IMR-90 (cell line): ENCODE data around the gene CHAF1B. TPM values are rescaled to one million over a fixed set of nuclear protein-coding genes. Genes with fewer than 3 reads are reported as not detected.

ENCODE experiments used
- ATAC-seq: fragments of 200-7000 bp; cut with Tn5 transposase; 2 replicates; pipeline ENCODE4 v1.9.1; 2020; ENCODE audit warnings: low read depth, mild to moderate bottlenecking, moderate library complexity
- BruUV-seq: library from RNA; stranded (reverse); fragments of 400-500 nt; replicated peaks from 2 replicates; lab custom pipeline; 2021; lab: Mats Ljungman, UMichigan
- CTCF ChIA-PET: fragments of 300-600 bp; formaldehyde crosslinking; extraction: SDS; loops from one replicate; lab custom pipeline; 2021; ENCODE audit warnings: antibody characterized with exemption; lab: Yijun Ruan, JAX
- POLR2A ChIA-PET: fragments of 300-600 bp; sonication (Branson Sonifier 250); formaldehyde crosslinking; loops from one replicate; lab custom pipeline; 2022; ENCODE audit warnings: antibody characterized with exemption; ENCODE audit not compliant: unreplicated experiment; lab: Charles Lee
- DNase-seq: peaks from one replicate; pipeline ENCODE4 v3.0.0; 2013
- H2AFZ ChIP-seq: replicated peaks from 2 replicates; pipeline ENCODE3; 2013; ENCODE audit warnings: low read length, mild to moderate bottlenecking; ENCODE audit not compliant: poor library complexity
- H2AK5ac ChIP-seq: 2 replicates; pipeline ENCODE4 v1.6.1; 2013; ENCODE audit warnings: low read depth, low read length, inconsistent platforms
- H2AK9ac ChIP-seq: replicated peaks from 2 replicates; pipeline ENCODE3; 2013; ENCODE audit warnings: mild to moderate bottlenecking, low read depth, low read length, moderate library complexity; ENCODE audit not compliant: poor library complexity
- H2BK120ac ChIP-seq: 2 replicates; pipeline ENCODE4 v1.6.1; 2013; ENCODE audit warnings: low read depth, low read length, inconsistent platforms
- H2BK15ac ChIP-seq: 3 replicates; pipeline ENCODE4 v1.6.1; 2013; ENCODE audit warnings: low read depth, low read length, inconsistent platforms
- H2BK20ac ChIP-seq: 2 replicates; pipeline ENCODE4 v1.6.1; 2013; ENCODE audit warnings: low read depth, mild to moderate bottlenecking, inconsistent platforms, low read length, moderate library complexity
- H2BK5ac ChIP-seq: 2 replicates; pipeline ENCODE4 v1.6.1; 2013; ENCODE audit warnings: mild to moderate bottlenecking, low read depth, low read length, inconsistent platforms; ENCODE audit not compliant: poor library complexity, severe bottlenecking
- H3K14ac ChIP-seq: replicated peaks from 2 replicates; pipeline ENCODE4 v1.6.1; 2013; ENCODE audit warnings: low read depth, low read length, inconsistent platforms
- H3K18ac ChIP-seq: 2 replicates; pipeline ENCODE4 v1.6.1; 2013; ENCODE audit warnings: low read depth, low read length, control low read depth
- H3K23ac ChIP-seq: 2 replicates; pipeline ENCODE4 v1.6.1; 2013; ENCODE audit warnings: low read depth, low read length, inconsistent platforms
- H3K27ac ChIP-seq: 2 replicates; pipeline ENCODE4 v1.5.1; 2013; ENCODE audit warnings: mild to moderate bottlenecking, control low read depth, low read length; ENCODE audit not compliant: insufficient read depth
- H3K27me3 ChIP-seq: 2 replicates; pipeline ENCODE4 v1.6.1; 2013; ENCODE audit warnings: low read length; ENCODE audit not compliant: control insufficient read depth, insufficient read depth
- H3K36me3 ChIP-seq: 2 replicates; pipeline ENCODE4 v1.6.1; 2013; ENCODE audit warnings: low read length, mixed read lengths; ENCODE audit not compliant: control insufficient read depth, insufficient read depth
- H3K4ac ChIP-seq: 2 replicates; pipeline ENCODE4 v1.6.1; 2013; ENCODE audit warnings: low read depth, low read length, inconsistent platforms
- H3K4me1 ChIP-seq: 2 replicates; pipeline ENCODE4 v1.6.1; 2013; ENCODE audit warnings: low read length, mixed read lengths; ENCODE audit not compliant: control insufficient read depth, insufficient read depth
- H3K4me2 ChIP-seq: 2 replicates; pipeline ENCODE4 v1.6.1; 2013; ENCODE audit warnings: low read depth, mild to moderate bottlenecking, control low read depth, low read length, moderate library complexity
- H3K4me3 ChIP-seq: 2 replicates; pipeline ENCODE4 v1.5.1; 2013; ENCODE audit warnings: low read depth, mild to moderate bottlenecking, control low read depth, low read length, moderate library complexity; ENCODE audit not compliant: insufficient read depth
- H3K56ac ChIP-seq: 2 replicates; pipeline ENCODE4 v1.6.1; 2013; ENCODE audit warnings: low read length, inconsistent platforms; ENCODE audit not compliant: insufficient read depth; ENCODE audit errors: extremely low read depth
- H3K79me1 ChIP-seq, 2 experiments: 2 replicates each; pipeline ENCODE4 v1.6.1; 2013; ENCODE audit warnings: low read length in 2 of 2, inconsistent platforms in 1 of 2, low read depth in 1 of 2
- H3K9ac ChIP-seq: 2 replicates; pipeline ENCODE4 v1.6.1; 2013; ENCODE audit warnings: low read depth, low read length, control low read depth
- H3K9me1 ChIP-seq: 2 replicates; pipeline ENCODE4 v1.6.1; 2013; ENCODE audit warnings: low read length, inconsistent platforms; ENCODE audit not compliant: insufficient read depth
- H3K9me3 ChIP-seq: 2 replicates; pipeline ENCODE4 v1.6.1; 2013; ENCODE audit warnings: low read length; ENCODE audit not compliant: control insufficient read depth, insufficient read depth
- H4K20me1 ChIP-seq: 2 replicates; pipeline ENCODE4 v1.6.1; 2013; ENCODE audit warnings: low read length, inconsistent platforms; ENCODE audit not compliant: insufficient read depth
- H4K5ac ChIP-seq: 2 replicates; pipeline ENCODE4 v1.6.1; 2013; ENCODE audit warnings: mild to moderate bottlenecking, low read depth, low read length, control low read depth
- H4K8ac ChIP-seq, 2 experiments: 2 replicates each; pipeline ENCODE4 v1.6.1; 2013; ENCODE audit warnings: low read depth in 2 of 2, low read length in 2 of 2, control low read depth in 1 of 2, inconsistent platforms in 1 of 2
- H4K91ac ChIP-seq: 2 replicates; pipeline ENCODE4 v1.6.1; 2013; ENCODE audit warnings: low read depth, low read length, inconsistent platforms; ENCODE audit not compliant: insufficient read depth
- FOS ChIP-seq: fragments of 150-350 bp; IDR thresholded peaks from 2 replicates; pipeline ENCODE4 v1.6.1; 2016; ENCODE audit warnings: low read depth, low read length
- POLR2A ChIP-seq: IDR thresholded peaks from 2 replicates; pipeline ENCODE4 v1.6.1; 2012; ENCODE audit warnings: mild to moderate bottlenecking, low read depth, low read length
- USF2 ChIP-seq: fragments of 150-350 bp; IDR thresholded peaks from 2 replicates; pipeline ENCODE4 v1.6.1; 2017; ENCODE audit warnings: mild to moderate bottlenecking, antibody characterized with exemption, low read length, low read depth
- WGBS, 2 experiments: methylation state at CpG; one replicate each; pipeline versions ENCODE4 v1.1.5 to v1.1.7; 2013; ENCODE audit warnings: missing lambda C conversion rate in 2 of 2; ENCODE audit not compliant: insufficient read length in 1 of 2; ENCODE audit errors: extremely low coverage in 2 of 2; 5-methylcytosine and 5-hydroxymethylcytosine counted together
- dilution Hi-C: fragments of 300-500 bp; cut with HindIII; formaldehyde crosslinking; loops from one replicate; pipeline ENCODE4 v1.14.3; 2018; ENCODE audit warnings: low sequenced_read_pairs; ENCODE audit not compliant: unreplicated experiment
- in situ Hi-C: fragments of 300-500 bp; cut with MboI; formaldehyde crosslinking; loops from 3 replicates; pipeline ENCODE4 v1.14.3; 2019; ENCODE audit warnings: low sequenced_read_pairs, inconsistent platforms, mixed read lengths
- intact Hi-C: fragments of 100-400 bp; cut with micrococcal nuclease; formaldehyde crosslinking; loops from 2 replicates; pipeline ENCODE4 v1.10.0; 2022
- polyA plus RNA-seq, 3 experiments: library from polyadenylated mRNA; depleted of rRNA; stranded (reverse); fragments of >200 nt; gene quantifications; 2 replicates each; pipeline ENCODE4 v1.2.3, GENCODE V29; 2012; ENCODE audit warnings: low replicate concordance in 1 of 3
- total RNA-seq: library from RNA; depleted of rRNA; stranded (reverse); fragments of >200 nt; gene quantifications from 2 replicates; pipeline ENCODE4 v1.2.3, GENCODE V29; 2012

Gene CHAF1B
- total and polyA plus RNA-seq, 2 of the 4 experiments (the other 2 are of a cell fraction): 4.5 to 6.4 TPM

DNA sequence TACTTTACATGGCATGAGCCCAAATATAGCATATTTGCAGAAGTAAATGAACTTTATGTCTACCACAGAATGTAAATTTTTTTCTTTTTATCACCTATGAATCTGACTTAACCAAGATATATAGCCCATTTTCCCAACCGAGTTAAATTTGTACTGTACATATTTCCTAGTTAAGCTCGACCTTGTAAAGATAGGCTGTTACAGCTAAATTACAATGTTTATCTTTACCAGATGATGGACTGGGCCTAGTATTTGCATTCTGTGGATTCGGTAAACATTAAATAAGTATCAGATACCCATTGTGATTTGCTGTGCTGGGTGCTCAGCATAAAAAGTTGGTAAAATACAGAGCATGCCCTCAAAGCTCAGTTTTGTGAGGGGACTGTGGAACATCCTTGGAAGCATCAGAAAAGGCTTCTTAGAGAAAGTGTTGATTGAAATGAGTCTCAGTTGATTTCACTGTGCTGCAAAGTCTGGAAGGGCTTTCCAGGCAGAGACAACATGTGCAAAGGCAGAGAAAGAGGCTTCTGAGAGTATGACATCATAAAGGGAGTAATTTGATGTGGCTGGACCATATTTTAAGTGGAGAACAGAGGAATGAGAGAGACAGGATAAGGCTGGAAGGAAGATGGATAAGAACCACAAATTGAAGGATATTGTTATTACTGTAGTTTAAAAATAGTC, 37.8 kb upstream of the CHAF1B start (continued):
- no peak for TF ChIP-seq USF2

DNA sequence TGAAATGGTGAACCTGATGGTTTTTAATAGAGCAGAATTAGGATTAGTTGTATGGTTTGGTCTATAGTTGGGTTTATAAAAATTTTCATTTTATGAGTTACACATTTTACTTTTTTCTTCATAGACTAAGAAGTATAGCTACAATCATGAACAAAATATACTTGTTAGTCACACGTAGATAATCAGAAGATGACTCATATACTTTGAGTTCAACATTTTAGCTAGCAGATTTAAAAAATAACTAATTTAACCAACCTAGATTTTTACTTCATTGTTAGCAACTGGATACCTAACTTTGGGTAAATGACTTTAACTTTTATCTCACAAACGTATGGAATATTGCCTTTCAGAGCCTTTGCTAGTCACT, 37.2 kb upstream of the CHAF1B start:
- in situ Hi-C loops: no loop called here

More for the DNA sequence above, 37.2 kb upstream of the CHAF1B start:
- Histone ChIP-seq H3K9me3 (no peaks in the 10 kb centered on the region), H3K36me3 (peaks cover 40% of the 10 kb centered on the region), H3K79me1 (peaks cover 26 to 47% of the 10 kb centered on the region in 2 experiments), H3K14ac (no peak overlapping the region), H3K23ac (no peak overlapping the region), H4K91ac (no peak overlapping the region), H2AK9ac (no peak overlapping the region), H3K18ac (no peak overlapping the region), H3K9me1 (peaks cover 13% of the 10 kb centered on the region), H3K27me3 (no peaks in the 10 kb centered on the region), H2BK5ac (peak overlapping the region; percentile 91), H4K20me1 (peaks cover 7% of the 10 kb centered on the region; the same call in 1 of the 2 replicates), H3K56ac (no peak overlapping the region), H3K9ac (no peak overlapping the region), H3K4ac (no peak overlapping the region), H3K4me2 (no peak overlapping the region), H3K27ac (no peak overlapping the region), H3K4me3 (no peak overlapping the region), H4K5ac (no peak overlapping the region), H2BK15ac (no peak overlapping the region; the same call in 2 of the 3 replicates), H2BK120ac (no peak overlapping the region), H2AK5ac (no peak overlapping the region), H2BK20ac (no peak overlapping the region), H2AFZ (no peak overlapping the region), H3K4me1 (peaks cover 16% of the 10 kb centered on the region), H4K8ac (no peak overlapping the region)
- peak; percentile 44 for ATAC-seq
- TF ChIP-seq POLR2A: no peak
- peak; percentile 57; the same call in 1 of the 2 replicates for TF ChIP-seq FOS
- ChIA-PET CTCF (no interaction called here), POLR2A (interaction anchor here (0.6 to 1.1 kb wide), 2 partner anchors 9 to 28 kb away, joined by 3 read pairs; partner anchors contain the start of gene MORC3)
- dilution Hi-C loops (no loop called here), intact Hi-C loops (no loop called here)
- DNase-seq: peak; percentile 58
- no TSS peak for BruUV-seq
- no CpG with 5 or more reads among the region's 2 CpGs for WGBS, 2 experiments
